Tongue (tissue), 2 donors: ENCODE results near the gene MYOCD. TPM values are rescaled to one million over a fixed set of nuclear protein-coding genes. Genes with fewer than 3 reads are reported as not detected.
A peak's percentile ranks its signal among the peaks of the same experiment; 100 is the strongest.

ENCODE experiments used
- DNase-seq: peaks from one replicate; pipeline ENCODE4 v3.0.0-alpha.2; 2015
- total RNA-seq: library from RNA; depleted of rRNA; stranded (reverse); fragments of >200 nt; gene quantifications from one replicate; pipeline ENCODE4 v1.2.3, GENCODE V29; 2014

Gene MYOCD
- total RNA-seq, 1 donor from 2014 or later: 6.9 TPM

GRCh38 chr17:12768255-12768654 is 102.6 kb downstream of the MYOCD start:
- no peak for DNase-seq

GRCh38 chr17:12769981-12770380 is 104.3 kb downstream of the MYOCD start:
- no peak for DNase-seq

- no peak for DNase-seq
Observed at GRCh38 chr17:12773153-12773552, 107.5 kb downstream of the MYOCD start.

- no peak for DNase-seq
Observed at GRCh38 chr17:12789075-12789480, 123.4 kb downstream of the MYOCD start.

GRCh38 chr17:12789481-12790248 is 124.0 kb downstream of the MYOCD start, which contains the start of gene ARHGAP44:
ARHGAP44 (plus strand) TSS chr17:12789498; CDS start chr17:12789839, 341 bp downstream.
- DNase-seq: peak; percentile 73

GRCh38 chr17:12790249-12791106 is 124.8 kb downstream of the MYOCD start:
- no peak for DNase-seq

- DNase-seq: no peak
Observed at GRCh38 chr17:12794919-12795532, 129.3 kb downstream of the MYOCD start.

- DNase-seq: no peak
Observed at GRCh38 chr17:12800855-12801365, 135.2 kb downstream of the MYOCD start.

GRCh38 chr17:12806630-12807029 is 140.9 kb downstream of the MYOCD start:
- DNase-seq: no peak

- DNase-seq: no peak
Observed at GRCh38 chr17:12808723-12809122, 143.0 kb downstream of the MYOCD start.

GRCh38 chr17:12812877-12813276 is 147.2 kb downstream of the MYOCD start:
- DNase-seq: no peak

- no peak for DNase-seq
Observed at GRCh38 chr17:12813664-12814063, 148.0 kb downstream of the MYOCD start.

- DNase-seq: no peak
Observed at GRCh38 chr17:12814718-12815117, 149.0 kb downstream of the MYOCD start.

- no peak for DNase-seq
Observed at GRCh38 chr17:12815642-12816141, 150.0 kb downstream of the MYOCD start.

Other genes starting within 250 kb of the MYOCD start
- gene ARHGAP44, start 123.6 kb downstream of the MYOCD start, total RNA-seq: 3.4 TPM